ENCODE data around the gene HSFX3. TPM values are rescaled to one million over a fixed set of nuclear protein-coding genes. Genes with fewer than 3 reads are reported as not detected.

Gene HSFX3
- polyA plus RNA-seq, 3 donors, result not detected

DNA sequence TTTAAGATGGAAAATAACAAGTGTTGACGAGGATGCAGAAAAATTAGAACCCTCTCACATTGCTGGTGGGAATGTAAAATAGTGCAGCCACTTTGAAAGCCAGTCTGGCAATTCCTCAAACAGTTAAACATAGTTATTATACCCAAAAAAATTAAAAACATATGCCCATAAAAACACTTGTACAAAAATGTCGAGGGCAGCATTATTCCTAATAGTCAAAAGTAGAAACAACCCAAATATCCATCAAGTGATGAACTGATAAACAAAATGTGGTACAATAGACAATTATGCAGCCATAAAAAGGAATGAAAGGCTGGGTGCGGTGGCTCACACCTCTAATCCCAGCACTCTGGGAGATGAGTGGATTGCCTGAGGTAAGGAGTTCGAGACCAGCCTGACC is 51.0 kb downstream of the HSFX3 start:
- H3K27ac Mint-ChIP-seq, result peak overlapping the region in 2 of 7 donors; percentile 15 to 38
- no peaks in the 10 kb centered on the region for H3K9me3 Mint-ChIP-seq
- WGBS (ENCODE audit: insufficient coverage), result no CpG with 5 or more reads among the region's 4 CpGs

More for the DNA sequence above, 51.0 kb downstream of the HSFX3 start:
- Histone ChIP-seq H3K36me3 (replicated peaks in 1 of 2; ENCODE audit: control insufficient read depth in 1 of 2, insufficient read depth in 2 of 2, low read length in 2 of 2) (peaks cover 75 to 85% of the 10 kb centered on the region in 2 donors), H3K9me3 (replicated peaks in 1 of 2; ENCODE audit: control insufficient read depth in 1 of 2, insufficient read depth in 1 of 2, low read length in 2 of 2) (no peaks in the 10 kb centered on the region), H3K27me3 (ENCODE audit: control insufficient read depth in 2 of 2, insufficient read depth in 2 of 2, low read length in 2 of 2) (no peaks in the 10 kb centered on the region), H4K20me1 (ENCODE audit: insufficient read depth, low read length) (peaks cover 66% of the 10 kb centered on the region), H3K9ac (ENCODE audit: insufficient read depth, low read length, poor library complexity, severe bottlenecking) (no peak overlapping the region), H3K4me3 (replicated peaks in 1 of 3; ENCODE audit: low read depth in 2 of 3, low read length in 3 of 3) (no peak overlapping the region), H3K79me2 (ENCODE audit: insufficient read depth, low read length) (no peaks in the 10 kb centered on the region), H3K4me2 (replicated peaks; ENCODE audit: extremely low read depth, low read length, poor library complexity, severe bottlenecking) (no peak overlapping the region), H2AFZ (ENCODE audit: insufficient read depth, low read depth, low read length, poor library complexity, severe bottlenecking) (no peak overlapping the region), H3K4me1 (ENCODE audit: control insufficient read depth in 1 of 2, insufficient read depth in 2 of 2, low read length in 2 of 2) (peaks cover 3 to 6% of the 10 kb centered on the region in 2 donors), H3K27ac (ENCODE audit: low read depth in 1 of 2, low read length in 2 of 2) (no peak overlapping the region)
- TF ChIP-seq, protein P1, sequence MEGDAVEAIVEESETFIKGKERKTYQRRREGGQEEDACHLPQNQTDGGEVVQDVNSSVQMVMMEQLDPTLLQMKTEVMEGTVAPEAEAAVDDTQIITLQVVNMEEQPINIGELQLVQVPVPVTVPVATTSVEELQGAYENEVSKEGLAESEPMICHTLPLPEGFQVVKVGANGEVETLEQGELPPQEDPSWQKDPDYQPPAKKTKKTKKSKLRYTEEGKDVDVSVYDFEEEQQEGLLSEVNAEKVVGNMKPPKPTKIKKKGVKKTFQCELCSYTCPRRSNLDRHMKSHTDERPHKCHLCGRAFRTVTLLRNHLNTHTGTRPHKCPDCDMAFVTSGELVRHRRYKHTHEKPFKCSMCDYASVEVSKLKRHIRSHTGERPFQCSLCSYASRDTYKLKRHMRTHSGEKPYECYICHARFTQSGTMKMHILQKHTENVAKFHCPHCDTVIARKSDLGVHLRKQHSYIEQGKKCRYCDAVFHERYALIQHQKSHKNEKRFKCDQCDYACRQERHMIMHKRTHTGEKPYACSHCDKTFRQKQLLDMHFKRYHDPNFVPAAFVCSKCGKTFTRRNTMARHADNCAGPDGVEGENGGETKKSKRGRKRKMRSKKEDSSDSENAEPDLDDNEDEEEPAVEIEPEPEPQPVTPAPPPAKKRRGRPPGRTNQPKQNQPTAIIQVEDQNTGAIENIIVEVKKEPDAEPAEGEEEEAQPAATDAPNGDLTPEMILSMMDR (IDR thresholded peaks at IDR 0.05), result no peak
- no peak for DNase-seq
- Mint-ChIP-seq H3K36me3 (peaks cover 42 to 81% of the 10 kb centered on the region in 2 donors), H3K4me1 (no peaks in the 10 kb centered on the region), H3K27me3 (ENCODE audit: low read depth in 3 of 3) (peaks cover 0 to 1% (median 0%) of the 10 kb centered on the region in 3 donors), H3K4me3 (no peak overlapping the region)
- intact Hi-C loops (cut with micrococcal nuclease), result no loop called here

Other genes starting within 250 kb of the HSFX3 start
- gene IDS, start 44.6 kb downstream of the HSFX3 start, polyA plus RNA-seq, result 100 to 1,000 TPM in 1 of 3 donors, 10 to 100 TPM in 2; 79.5 to 113 (median 94.3) TPM
- gene EOLA1, start 8.9 kb downstream of the HSFX3 start, polyA plus RNA-seq, result 10 to 100 TPM; 15.5 to 48.6 (median 20.7) TPM
- gene MAGEA9B, start 37.5 kb upstream of the HSFX3 start, polyA plus RNA-seq, result not detected
- under 1 TPM in 1 of 3 donors, not detected in 2; 0.11 TPM for gene HSFX2, start 45.4 kb upstream of the HSFX3 start, polyA plus RNA-seq
- gene TMEM185A, start 81.9 kb upstream of the HSFX3 start, polyA plus RNA-seq, result 10 to 100 TPM in 2 of 3 donors, 1 to 10 TPM in 1; 9.1 to 12.8 (median 12.0) TPM
- gene MAGEA11, start 162.1 kb upstream of the HSFX3 start, polyA plus RNA-seq, result not detected
- under 1 TPM in 1 of 3 donors, not detected in 2; 0.35 TPM for gene HSFX1, start 224.1 kb upstream of the HSFX3 start, polyA plus RNA-seq
- not detected for gene MAGEA9, start 232.0 kb upstream of the HSFX3 start, polyA plus RNA-seq

Data from CD14-positive monocyte (primary cell).